Sigmoid colon (tissue), 4 donors: ENCODE measurements around the gene ZMPSTE24.
"Not testable (repeated sequence)": the region's sequence is repeated elsewhere in the genome, so short reads cannot be mapped to it uniquely, and the experiment has no call there.

ENCODE experiments used
- CTCF ChIP-seq, 4 experiments: fragments of 450-650 bp in 3 of 4; fragments of 200-600 bp in 1 of 4; IDR thresholded peaks; one replicate each; pipeline ENCODE4 v1.5.1; 2016 to 2019; ENCODE audit warnings: antibody characterized with exemption in 4 of 4, mild to moderate bottlenecking in 3 of 4, moderate library complexity in 2 of 4
- EP300 ChIP-seq, 4 donors: sonication (generic); formaldehyde crosslinking; IDR thresholded peaks; one replicate each; pipeline ENCODE4 v1.6.1; 2017; ENCODE audit warnings: antibody characterized with exemption in 4 of 4
- POLR2A ChIP-seq, 2 donors: fragments of 450-650 bp; IDR thresholded peaks; one replicate each; pipeline ENCODE4 v1.6.1; 2016; ENCODE audit warnings: antibody characterized with exemption in 2 of 2, mild to moderate bottlenecking in 2 of 2, moderate library complexity in 2 of 2
- POLR2AphosphoS5 ChIP-seq, 4 donors: sonication (generic); formaldehyde crosslinking; IDR thresholded peaks; one replicate each; pipeline ENCODE4 v1.6.1; 2017; ENCODE audit warnings: antibody characterized with exemption in 4 of 4

GRCh38 chr1:40342381-40342717 lies 84.3 kb downstream of the ZMPSTE24 start:
- TF ChIP-seq CTCF, EP300, POLR2A, POLR2AphosphoS5 (IDR thresholded peaks at IDR 0.05): not testable (repeated sequence)
